ENCODE measurements around the gene DPCD. TPM values are rescaled to one million over a fixed set of nuclear protein-coding genes. Genes with fewer than 3 reads are reported as not detected.

The DPCD gene
- total RNA-seq, 1 experiment from 2014 or later, result 39.5 TPM

GRCh38 chr10:101655570-101655969 lies 67.4 kb downstream of the DPCD start (continued):
- no peak for TF ChIP-seq ZNF274 (IDR thresholded peaks at IDR 0.05; ENCODE audit: low read depth, low read length)
- TF ChIP-seq POLR2A (IDR thresholded peaks at IDR 0.05; ENCODE audit: borderline replicate concordance, extremely low read depth, insufficient read depth, insufficient read length), result no peak
- TF ChIP-seq JUND (IDR thresholded peaks at IDR 0.05), result no peak
- TF ChIP-seq ZFX (IDR thresholded peaks at IDR 0.05), result no peak
- no peak for TF ChIP-seq ELF1 (IDR thresholded peaks at IDR 0.05; ENCODE audit: borderline replicate concordance, low read depth)
- TF ChIP-seq SP1 (IDR thresholded peaks at IDR 0.05; ENCODE audit: low read depth), result no peak

GRCh38 chr10:101656890-101657289 lies 68.8 kb downstream of the DPCD start:
- no peaks in the 10 kb centered on the region for H3K9me2 ChIP-seq (ENCODE audit: insufficient read depth)
- no peaks in the 10 kb centered on the region for H3K79me2 ChIP-seq (ENCODE audit: insufficient read depth, low read length)
- intact Hi-C loops (cut with micrococcal nuclease), result no loop called here
- no peak overlapping the region for H3K27ac ChIP-seq (ENCODE audit: low read depth, low read length)
- no peaks in the 10 kb centered on the region for H3K4me1 ChIP-seq (ENCODE audit: control insufficient read depth in 1 of 2, insufficient read depth in 2 of 2, low read length in 2 of 2)
- peaks cover 0 to 2% of the 10 kb centered on the region in 2 experiments; a peak in 1 of 4 replicates for H3K36me3 ChIP-seq (ENCODE audit: control insufficient read depth in 1 of 2, insufficient read depth in 2 of 2, low read length in 2 of 2)
- TF ChIP-seq CTCF (IDR thresholded peaks at IDR 0.05 in 2 of 3, conservative IDR thresholded peaks at IDR 0.05 in 1 of 3; ENCODE audit: borderline replicate concordance in 1 of 3, insufficient read depth in 1 of 3, low read depth in 2 of 3, low read length in 2 of 3) (no peak), ZNF274 (IDR thresholded peaks at IDR 0.05; ENCODE audit: low read depth, low read length) (no peak), ATF3 (IDR thresholded peaks at IDR 0.05) (no peak), ELF1 (IDR thresholded peaks at IDR 0.05; ENCODE audit: borderline replicate concordance, low read depth) (no peak), EGR1 (IDR thresholded peaks at IDR 0.05; ENCODE audit: low read depth) (no peak), RAD21 (IDR thresholded peaks at IDR 0.05; ENCODE audit: low read depth) (no peak), CBX3 (IDR thresholded peaks at IDR 0.05; ENCODE audit: low read depth) (no peak), SP1 (IDR thresholded peaks at IDR 0.05; ENCODE audit: low read depth) (no peak), POLR2AphosphoS5 (IDR thresholded peaks at IDR 0.05; ENCODE audit: low read depth, low read length) (no peak), POLR2A (IDR thresholded peaks at IDR 0.05; ENCODE audit: borderline replicate concordance, extremely low read depth, insufficient read depth, insufficient read length) (no peak), EZH2 (IDR thresholded peaks at IDR 0.05) (no peak), EZH2phosphoT487 (IDR thresholded peaks at IDR 0.05; ENCODE audit: borderline replicate concordance) (no peak), ZFX (IDR thresholded peaks at IDR 0.05) (no peak), SRF (IDR thresholded peaks at IDR 0.05; ENCODE audit: low read depth) (no peak), ZBTB33 (IDR thresholded peaks at IDR 0.05; ENCODE audit: extremely low read depth, insufficient replicate concordance, low read length) (no peak), YY1 (IDR thresholded peaks at IDR 0.05; ENCODE audit: extremely low read depth, insufficient replicate concordance, low read depth, low read length) (no peak), SIN3A (IDR thresholded peaks at IDR 0.05; ENCODE audit: low read depth) (no peak), TCF7L2 (IDR thresholded peaks at IDR 0.05; ENCODE audit: borderline replicate concordance, extremely low read depth, insufficient read depth, insufficient read length) (no peak), FOSL1 (IDR thresholded peaks at IDR 0.05; ENCODE audit: low read depth) (no peak)
- POLR2A ChIA-PET, result interaction anchor here (0.7 kb wide), 1 partner anchor 124 kb away, joined by 3 read pairs; no protein-coding TSS in a partner anchor
- H3K27me3 ChIP-seq (ENCODE audit: insufficient read depth, low read length), result no peaks in the 10 kb centered on the region
- CTCF ChIA-PET, result no interaction called here
- BruUV-seq (replicated peaks), result no TSS peak
- RAD21 ChIA-PET (ENCODE audit: low non-redundant PET in 1 of 2, low total read pairs in 2 of 2, uncharacterized antibody in 2 of 2, unreplicated experiment in 2 of 2), result no interaction called here
- no peak overlapping the region for H3K4me3 ChIP-seq (replicated peaks in 1 of 2; ENCODE audit: low read depth in 1 of 2, low read length in 2 of 2)
- no peak for DNase-seq (ENCODE audit: low read depth, low spot score)
- no peak overlapping the region for H3K4me2 ChIP-seq (ENCODE audit: low read length)
- H3K9ac ChIP-seq (ENCODE audit: low read length), result no peak overlapping the region
- H2AFZ ChIP-seq (ENCODE audit: low read depth, low read length, poor library complexity, severe bottlenecking), result no peak overlapping the region
- no peaks in the 10 kb centered on the region for H3K9me3 ChIP-seq (ENCODE audit: control insufficient read depth in 1 of 2, insufficient read depth in 1 of 2, low read depth in 1 of 2, low read length in 2 of 2)
- H4K20me1 ChIP-seq (ENCODE audit: insufficient read depth), result no peaks in the 10 kb centered on the region
- ATAC-seq, result no peak

Data from HCT116 (cell line).